ENCODE data around the gene CCDC34.

Gene CCDC34

DNA sequence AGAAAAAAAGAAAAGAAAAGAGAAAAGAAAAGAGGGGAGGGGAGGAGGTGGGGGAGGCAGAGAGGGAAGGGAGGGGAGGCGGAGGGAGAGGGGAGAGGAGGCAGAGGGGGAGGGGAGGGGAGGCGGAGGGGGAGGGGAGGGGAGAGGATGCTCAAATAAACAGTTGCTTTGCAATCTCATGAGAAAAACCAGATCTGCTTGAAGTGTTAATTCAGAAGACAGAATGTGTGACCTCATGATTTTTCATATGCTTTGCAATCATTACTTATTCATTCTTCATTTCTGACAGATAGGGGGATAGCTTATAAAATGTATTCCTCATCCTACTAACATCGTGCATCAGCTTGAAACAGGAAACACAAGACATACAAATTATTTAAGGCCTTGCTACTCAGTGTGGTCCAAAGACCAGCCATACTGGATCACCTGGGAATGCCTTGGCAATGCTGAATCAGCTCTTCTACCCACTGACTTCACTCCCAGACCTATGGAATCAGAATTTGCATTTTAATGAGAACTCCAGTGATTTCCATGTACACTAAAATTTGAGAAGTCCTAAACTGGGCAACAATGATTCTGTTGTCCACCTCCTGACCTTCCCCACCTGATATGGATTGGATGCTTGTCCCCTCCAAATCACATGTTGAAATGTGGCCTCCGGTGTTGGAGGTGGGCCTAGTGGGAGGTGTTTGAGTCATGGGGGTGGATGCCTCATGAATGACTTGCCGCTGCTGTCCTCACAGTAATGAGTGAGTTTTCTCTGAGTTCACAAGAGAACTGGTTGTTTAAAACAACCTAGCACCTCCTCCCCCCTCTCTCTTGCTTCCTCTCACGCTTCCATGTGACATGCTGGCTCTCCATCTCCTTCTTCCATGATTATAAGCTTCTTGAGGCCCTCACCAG lies 69.2 kb downstream of the CCDC34 start:
- TF ChIP-seq TAF1 (IDR thresholded peaks at IDR 0.05; ENCODE audit: borderline replicate concordance, insufficient read depth, low read length) (peak; percentile 63; the same call in 1 of the 2 replicates), POLR2AphosphoS5 (IDR thresholded peaks at IDR 0.05; ENCODE audit: low read depth, low read length) (0 out of 2 replicates have a peak, but pooled peaks have one; percentile 45), SIN3A (IDR thresholded peaks at IDR 0.05; ENCODE audit: borderline replicate concordance, insufficient read depth, low read length) (no peak; the same call in 1 of the 2 replicates)

DNA sequence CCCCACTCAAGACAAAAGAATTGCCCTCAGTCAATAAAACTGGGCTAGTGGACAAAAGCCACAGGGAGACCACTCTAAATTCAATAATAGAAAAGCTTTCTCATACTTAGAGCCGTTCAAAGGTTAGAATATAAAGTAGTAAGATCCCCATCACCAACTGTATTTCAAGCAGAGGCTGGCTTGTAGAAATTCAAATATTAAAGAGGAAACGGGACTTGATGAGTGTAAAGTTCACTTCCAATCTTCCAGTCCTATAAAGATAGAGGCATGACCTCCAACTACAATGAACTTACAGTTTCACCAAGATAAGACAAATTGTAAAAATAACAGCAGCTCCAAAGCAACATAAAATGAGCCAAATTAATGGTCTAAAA lies 70.4 kb downstream of the CCDC34 start:
- no peak for TF ChIP-seq TAF1 (IDR thresholded peaks at IDR 0.05; ENCODE audit: borderline replicate concordance, insufficient read depth, low read length)
- TF ChIP-seq POLR2AphosphoS5 (IDR thresholded peaks at IDR 0.05; ENCODE audit: low read depth, low read length), result no peak
- TF ChIP-seq FOXP2 (optimal IDR thresholded peaks at IDR 0.05; ENCODE audit: borderline replicate concordance, extremely low read depth, extremely low read length, insufficient read depth), result no peak
- no peak for TF ChIP-seq SIN3A (IDR thresholded peaks at IDR 0.05; ENCODE audit: borderline replicate concordance, insufficient read depth, low read length)
- TF ChIP-seq, protein P1, sequence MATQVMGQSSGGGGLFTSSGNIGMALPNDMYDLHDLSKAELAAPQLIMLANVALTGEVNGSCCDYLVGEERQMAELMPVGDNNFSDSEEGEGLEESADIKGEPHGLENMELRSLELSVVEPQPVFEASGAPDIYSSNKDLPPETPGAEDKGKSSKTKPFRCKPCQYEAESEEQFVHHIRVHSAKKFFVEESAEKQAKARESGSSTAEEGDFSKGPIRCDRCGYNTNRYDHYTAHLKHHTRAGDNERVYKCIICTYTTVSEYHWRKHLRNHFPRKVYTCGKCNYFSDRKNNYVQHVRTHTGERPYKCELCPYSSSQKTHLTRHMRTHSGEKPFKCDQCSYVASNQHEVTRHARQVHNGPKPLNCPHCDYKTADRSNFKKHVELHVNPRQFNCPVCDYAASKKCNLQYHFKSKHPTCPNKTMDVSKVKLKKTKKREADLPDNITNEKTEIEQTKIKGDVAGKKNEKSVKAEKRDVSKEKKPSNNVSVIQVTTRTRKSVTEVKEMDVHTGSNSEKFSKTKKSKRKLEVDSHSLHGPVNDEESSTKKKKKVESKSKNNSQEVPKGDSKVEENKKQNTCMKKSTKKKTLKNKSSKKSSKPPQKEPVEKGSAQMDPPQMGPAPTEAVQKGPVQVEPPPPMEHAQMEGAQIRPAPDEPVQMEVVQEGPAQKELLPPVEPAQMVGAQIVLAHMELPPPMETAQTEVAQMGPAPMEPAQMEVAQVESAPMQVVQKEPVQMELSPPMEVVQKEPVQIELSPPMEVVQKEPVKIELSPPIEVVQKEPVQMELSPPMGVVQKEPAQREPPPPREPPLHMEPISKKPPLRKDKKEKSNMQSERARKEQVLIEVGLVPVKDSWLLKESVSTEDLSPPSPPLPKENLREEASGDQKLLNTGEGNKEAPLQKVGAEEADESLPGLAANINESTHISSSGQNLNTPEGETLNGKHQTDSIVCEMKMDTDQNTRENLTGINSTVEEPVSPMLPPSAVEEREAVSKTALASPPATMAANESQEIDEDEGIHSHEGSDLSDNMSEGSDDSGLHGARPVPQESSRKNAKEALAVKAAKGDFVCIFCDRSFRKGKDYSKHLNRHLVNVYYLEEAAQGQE (IDR thresholded peaks at IDR 0.05; ENCODE audit: insufficient read depth in 1 of 2, low read depth in 2 of 2, low read length in 2 of 2), result no peak

DNA sequence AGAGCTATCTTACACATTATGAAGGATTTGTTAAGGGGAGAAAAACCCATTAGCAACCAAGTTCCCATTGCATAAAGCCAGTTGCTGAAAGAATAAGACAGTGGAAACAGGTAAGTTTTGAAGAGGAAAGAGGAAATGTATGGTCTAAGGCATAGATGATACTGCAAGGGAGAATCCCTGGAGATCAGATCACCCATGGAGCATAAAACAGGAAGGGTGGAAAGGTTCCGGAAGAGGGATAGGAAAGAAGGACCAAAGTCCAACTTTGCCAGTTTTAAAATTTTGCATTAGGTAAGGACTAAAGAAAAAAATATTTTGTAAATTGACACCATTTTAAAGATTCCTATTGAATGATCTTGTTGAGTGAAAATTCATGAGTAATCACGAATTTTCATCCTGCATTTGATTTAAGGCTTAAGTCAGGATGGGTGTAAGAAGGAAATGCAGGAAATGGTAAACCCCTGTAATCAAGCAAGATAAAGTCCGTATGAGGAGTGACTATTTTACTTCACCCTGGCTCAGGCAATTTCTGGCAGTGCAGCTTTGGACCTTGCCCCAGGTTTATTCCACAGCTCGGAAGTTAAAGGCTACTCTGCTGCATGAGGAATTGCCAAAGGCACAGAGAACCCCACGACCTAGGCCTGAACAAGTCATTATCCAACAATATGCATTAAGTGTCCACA lies 70.9 kb downstream of the CCDC34 start:
- TF ChIP-seq POLR2AphosphoS5 (IDR thresholded peaks at IDR 0.05; ENCODE audit: low read depth, low read length) (no peak), TAF1 (IDR thresholded peaks at IDR 0.05; ENCODE audit: borderline replicate concordance, insufficient read depth, low read length) (no peak), FOXP2 (optimal IDR thresholded peaks at IDR 0.05; ENCODE audit: borderline replicate concordance, extremely low read depth, extremely low read length, insufficient read depth) (no peak), SIN3A (IDR thresholded peaks at IDR 0.05; ENCODE audit: borderline replicate concordance, insufficient read depth, low read length) (no peak)
- TF ChIP-seq, protein P1 (IDR thresholded peaks at IDR 0.05; ENCODE audit: insufficient read depth in 1 of 2, low read depth in 2 of 2, low read length in 2 of 2), result no peak

DNA sequence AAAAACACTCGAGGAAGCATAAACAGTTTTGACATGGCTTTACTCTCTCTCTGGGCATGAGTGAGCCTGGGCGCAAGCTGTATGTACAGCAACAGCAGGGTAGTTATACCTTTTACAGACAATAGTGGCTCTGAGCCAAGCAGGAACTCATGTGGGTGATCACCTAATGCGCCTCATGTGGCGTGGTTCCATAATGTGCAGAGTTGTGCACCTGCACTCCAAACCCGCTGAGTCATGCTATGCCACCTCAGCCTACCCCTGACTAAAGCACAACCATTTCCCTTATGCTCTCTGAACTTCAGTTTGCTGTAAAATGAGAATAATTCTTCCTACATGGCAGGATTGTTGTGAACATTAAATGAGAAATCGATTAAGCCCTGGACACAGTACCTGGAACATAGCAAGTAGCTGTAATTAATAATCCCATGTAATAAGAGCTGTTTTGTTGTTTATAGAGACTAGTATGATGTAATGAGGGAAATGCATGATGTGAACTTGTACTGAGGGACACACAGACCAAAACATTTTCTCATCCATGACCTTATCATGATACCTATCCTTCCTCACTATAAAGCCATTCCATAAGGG lies 71.6 kb downstream of the CCDC34 start:
- no peak for TF ChIP-seq TAF1 (IDR thresholded peaks at IDR 0.05; ENCODE audit: borderline replicate concordance, insufficient read depth, low read length)
- no peak for TF ChIP-seq POLR2AphosphoS5 (IDR thresholded peaks at IDR 0.05; ENCODE audit: low read depth, low read length)
- TF ChIP-seq, protein P1 (IDR thresholded peaks at IDR 0.05; ENCODE audit: insufficient read depth in 1 of 2, low read depth in 2 of 2, low read length in 2 of 2), result no peak
- TF ChIP-seq FOXP2 (optimal IDR thresholded peaks at IDR 0.05; ENCODE audit: borderline replicate concordance, extremely low read depth, extremely low read length, insufficient read depth), result no peak
- TF ChIP-seq SIN3A (IDR thresholded peaks at IDR 0.05; ENCODE audit: borderline replicate concordance, insufficient read depth, low read length), result no peak
